Measurements from ENCODE around the gene ELAVL3. TPM values are rescaled to one million over a fixed set of nuclear protein-coding genes. Genes with fewer than 3 reads are reported as not detected.
"Not testable (repeated sequence)": the region's sequence is repeated elsewhere in the genome, so short reads cannot be mapped to it uniquely, and the experiment has no call there.

The ELAVL3 gene
- polyA plus RNA-seq, 2 of the 4 experiments (the other 2 are of a cell fraction), result 0.01 TPM; not detected in 1

DNA sequence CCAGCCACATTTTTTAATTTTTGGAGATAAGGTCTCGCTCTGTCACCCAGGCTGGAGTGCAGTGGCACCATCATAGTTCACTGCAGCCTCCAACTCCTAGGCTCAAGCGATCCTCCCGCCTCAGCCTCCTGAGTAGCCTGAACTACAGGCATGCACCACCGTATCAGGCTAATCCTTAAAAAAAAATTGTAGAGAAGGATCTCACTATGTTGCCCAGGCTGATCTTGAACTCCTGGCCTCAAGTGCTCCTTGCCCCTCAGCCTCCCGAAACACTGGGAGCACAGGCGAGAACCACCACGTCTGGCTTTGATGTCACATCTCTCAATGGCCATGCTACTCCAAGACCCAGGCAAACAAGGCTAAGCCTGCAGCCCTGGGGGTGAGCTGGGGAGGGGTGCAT is 24.2 kb downstream of the ELAVL3 start:
- Histone ChIP-seq H3K9me3 (no peaks in the 10 kb centered on the region), H3K4me3 (no peak overlapping the region), H3K4me2 (no peak overlapping the region), H3K4me1 (no peaks in the 10 kb centered on the region), H3K27ac (no peak overlapping the region)
- FAIRE-seq (no peak), DNase-seq (ENCODE audit: low read depth in 1 of 2, low spot score in 1 of 2) (no peak), ATAC-seq (no peak)
- TF ChIP-seq KDM5A (IDR thresholded peaks at IDR 0.05), result no peak
- TF ChIP-seq PHF8 (IDR thresholded peaks at IDR 0.05; ENCODE audit: borderline replicate concordance, low read depth), result no peak
- TF ChIP-seq HOXA7 (CRISPR knock-in tag; IDR thresholded peaks at IDR 0.05), result no peak
- no peak for TF ChIP-seq KDM1A (IDR thresholded peaks at IDR 0.05; ENCODE audit: low read depth)
- no peak for TF ChIP-seq RNF2 (IDR thresholded peaks at IDR 0.05; ENCODE audit: borderline replicate concordance, low read depth)
- TF ChIP-seq, protein P1, sequence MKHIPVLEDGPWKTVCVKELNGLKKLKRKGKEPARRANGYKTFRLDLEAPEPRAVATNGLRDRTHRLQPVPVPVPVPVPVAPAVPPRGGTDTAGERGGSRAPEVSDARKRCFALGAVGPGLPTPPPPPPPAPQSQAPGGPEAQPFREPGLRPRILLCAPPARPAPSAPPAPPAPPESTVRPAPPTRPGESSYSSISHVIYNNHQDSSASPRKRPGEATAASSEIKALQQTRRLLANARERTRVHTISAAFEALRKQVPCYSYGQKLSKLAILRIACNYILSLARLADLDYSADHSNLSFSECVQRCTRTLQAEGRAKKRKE (CRISPR knock-in tag; IDR thresholded peaks at IDR 0.05; ENCODE audit: low read depth), result no peak
- 87% methylated on average over 7 of the region's 7 CpGs for WGBS (ENCODE audit: missing lambda C conversion rate)
- POLR2A ChIA-PET, result no interaction called here
- CTCF ChIA-PET, result no interaction called here

DNA sequence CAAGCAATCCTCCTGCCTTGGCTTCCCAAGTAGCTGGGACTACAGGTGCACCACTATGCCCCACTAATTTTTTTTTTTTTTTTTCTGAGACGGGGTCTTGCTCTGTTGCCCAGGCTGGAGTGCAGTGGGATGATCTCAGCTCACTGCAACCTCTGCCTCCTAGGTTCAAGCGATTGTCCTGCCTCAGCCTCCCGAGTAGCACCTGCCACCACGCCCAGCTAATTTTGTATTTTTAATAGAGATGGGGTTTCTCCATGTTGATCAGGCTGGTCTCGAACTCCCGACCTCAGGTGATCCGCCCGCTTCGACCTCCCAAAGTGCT is 25.7 kb downstream of the ELAVL3 start:
- 63% methylated on average over 8 of the region's 9 CpGs for WGBS (ENCODE audit: missing lambda C conversion rate)
- POLR2A ChIA-PET; DNase-seq (ENCODE audit: low read depth in 1 of 2, low spot score in 1 of 2); H3K4me1 ChIP-seq; H3K27ac ChIP-seq; H3K4me3 ChIP-seq; ATAC-seq; H3K4me2 ChIP-seq; H3K9me3 ChIP-seq; CTCF ChIA-PET; FAIRE-seq: not testable (repeated sequence)

DNA sequence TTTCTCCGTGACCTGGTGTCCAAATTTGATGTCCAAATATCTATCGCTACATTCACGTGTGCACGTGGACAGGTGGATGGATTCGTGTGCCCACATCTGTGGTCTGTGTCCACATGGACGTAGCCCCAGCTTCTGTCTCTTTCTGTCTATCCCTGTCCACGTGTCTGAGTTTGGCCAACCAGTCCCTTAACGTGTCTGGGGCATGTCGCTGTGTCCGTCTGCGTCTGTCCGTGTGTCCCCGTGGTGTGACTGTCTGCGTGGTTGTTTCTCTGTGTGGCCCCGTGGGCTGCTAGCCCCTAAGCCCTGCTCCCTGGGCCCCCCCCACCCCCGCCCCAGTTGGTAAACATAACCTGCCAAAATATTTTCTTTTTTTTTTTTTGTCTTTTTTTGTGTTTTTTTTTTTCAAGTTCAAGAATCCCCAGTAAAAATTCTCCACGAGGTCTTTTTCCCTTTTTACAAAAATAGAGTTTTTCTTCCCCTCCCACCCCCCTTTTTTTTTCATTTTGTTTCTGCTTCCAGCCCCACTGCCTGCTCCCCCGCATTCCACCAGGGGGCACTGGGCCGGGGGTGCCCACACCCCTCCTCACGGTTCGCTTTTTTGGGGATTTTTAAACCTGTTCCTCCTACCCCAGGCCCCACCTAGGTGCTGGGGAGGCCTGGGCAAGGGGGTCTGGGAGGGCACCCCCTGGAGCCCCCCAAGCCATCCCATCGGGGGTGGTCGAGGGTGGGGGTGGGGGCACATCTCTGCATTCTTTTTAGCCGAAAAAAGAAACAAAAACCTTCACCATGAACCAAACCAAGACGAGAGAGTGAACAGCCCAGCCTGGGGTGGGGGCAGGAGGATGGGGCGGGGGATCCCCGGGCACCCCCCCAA is 27.1 kb downstream of the ELAVL3 start:
- ATAC-seq (0 out of 6 replicates have a peak, but pooled peaks of 1 of the 2 experiments have one; percentile 38), FAIRE-seq (no peak), DNase-seq (ENCODE audit: low read depth in 1 of 2, low spot score in 1 of 2) (no peak)
- TF ChIP-seq, protein P2, sequence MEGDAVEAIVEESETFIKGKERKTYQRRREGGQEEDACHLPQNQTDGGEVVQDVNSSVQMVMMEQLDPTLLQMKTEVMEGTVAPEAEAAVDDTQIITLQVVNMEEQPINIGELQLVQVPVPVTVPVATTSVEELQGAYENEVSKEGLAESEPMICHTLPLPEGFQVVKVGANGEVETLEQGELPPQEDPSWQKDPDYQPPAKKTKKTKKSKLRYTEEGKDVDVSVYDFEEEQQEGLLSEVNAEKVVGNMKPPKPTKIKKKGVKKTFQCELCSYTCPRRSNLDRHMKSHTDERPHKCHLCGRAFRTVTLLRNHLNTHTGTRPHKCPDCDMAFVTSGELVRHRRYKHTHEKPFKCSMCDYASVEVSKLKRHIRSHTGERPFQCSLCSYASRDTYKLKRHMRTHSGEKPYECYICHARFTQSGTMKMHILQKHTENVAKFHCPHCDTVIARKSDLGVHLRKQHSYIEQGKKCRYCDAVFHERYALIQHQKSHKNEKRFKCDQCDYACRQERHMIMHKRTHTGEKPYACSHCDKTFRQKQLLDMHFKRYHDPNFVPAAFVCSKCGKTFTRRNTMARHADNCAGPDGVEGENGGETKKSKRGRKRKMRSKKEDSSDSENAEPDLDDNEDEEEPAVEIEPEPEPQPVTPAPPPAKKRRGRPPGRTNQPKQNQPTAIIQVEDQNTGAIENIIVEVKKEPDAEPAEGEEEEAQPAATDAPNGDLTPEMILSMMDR (IDR thresholded peaks at IDR 0.05), result 0 out of 3 replicates have a peak, but pooled peaks have one; percentile 11
- TF ChIP-seq, protein P3, sequence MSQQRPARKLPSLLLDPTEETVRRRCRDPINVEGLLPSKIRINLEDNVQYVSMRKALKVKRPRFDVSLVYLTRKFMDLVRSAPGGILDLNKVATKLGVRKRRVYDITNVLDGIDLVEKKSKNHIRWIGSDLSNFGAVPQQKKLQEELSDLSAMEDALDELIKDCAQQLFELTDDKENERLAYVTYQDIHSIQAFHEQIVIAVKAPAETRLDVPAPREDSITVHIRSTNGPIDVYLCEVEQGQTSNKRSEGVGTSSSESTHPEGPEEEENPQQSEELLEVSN (IDR thresholded peaks at IDR 0.05; ENCODE audit: borderline replicate concordance, low read depth), result no peak
- Histone ChIP-seq H3K27ac (no peak overlapping the region), H3K4me3 (no peak overlapping the region), H3K9me3 (no peaks in the 10 kb centered on the region), H3K4me2 (no peak overlapping the region), H3K4me1 (no peaks in the 10 kb centered on the region)
- POLR2A ChIA-PET, result no interaction called here
- WGBS (ENCODE audit: missing lambda C conversion rate), result 74% methylated on average over 18 of the region's 27 CpGs
- CTCF ChIA-PET, result interaction anchor here (1.0 kb wide), 1 partner anchor 28 kb away, joined by 3 read pairs; no protein-coding TSS in a partner anchor

DNA sequence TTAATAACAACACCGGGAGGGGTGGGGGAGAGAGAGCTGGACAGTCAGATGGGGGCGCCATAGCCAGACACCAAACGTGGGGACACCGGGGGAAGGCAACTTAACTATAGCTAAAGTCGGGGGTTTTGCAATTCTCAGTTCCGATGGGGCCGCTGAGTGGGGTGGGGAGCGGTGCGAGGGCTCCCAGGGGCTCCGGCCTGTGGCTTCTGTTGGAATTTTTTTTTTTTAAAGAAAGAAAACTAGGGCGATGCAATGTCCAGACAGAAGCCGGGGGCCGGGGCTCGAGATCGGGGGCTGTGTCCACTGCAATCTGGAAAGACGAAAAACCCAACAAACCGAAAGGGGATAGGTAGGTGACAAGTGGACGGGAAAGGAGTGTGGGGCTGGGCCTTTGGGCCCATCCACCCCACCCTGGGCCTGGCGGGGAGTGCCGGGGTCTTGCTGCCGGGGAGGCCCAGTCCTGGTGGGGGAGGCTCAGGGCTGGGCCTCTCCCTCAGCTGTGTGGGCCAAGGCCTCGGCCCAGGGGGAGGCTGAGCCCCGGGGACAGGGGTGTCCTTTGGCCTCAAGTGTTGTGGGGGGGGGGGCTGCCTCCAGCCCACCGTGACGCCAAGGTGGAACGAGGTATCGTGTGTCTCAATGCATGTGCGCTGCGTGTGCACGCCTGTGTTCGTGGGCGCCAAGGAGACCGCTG is 28.1 kb downstream of the ELAVL3 start:
- no peaks in the 10 kb centered on the region for H3K4me1 ChIP-seq
- ChIA-PET POLR2A (interaction anchor here (0.7 kb wide), 1 partner anchor 210 kb away, joined by 8 read pairs; no protein-coding TSS in a partner anchor), CTCF (interaction anchor here (0.9 to 1.2 kb wide), 2 partner anchors 28 to 72 kb away, joined by 4 read pairs; partner anchors contain the start of gene ELAVL3)
- H3K27ac ChIP-seq, result 0 out of 6 replicates have a peak overlapping the region, but pooled peaks of 1 of the 2 experiments have one; percentile 16
- TF ChIP-seq JUN (IDR thresholded peaks at IDR 0.05) (no peak), CEBPB (IDR thresholded peaks at IDR 0.05) (no peak)
- no peak for FAIRE-seq
- no peak for ATAC-seq
- H3K4me3 ChIP-seq, result no peak overlapping the region
- no peaks in the 10 kb centered on the region for H3K9me3 ChIP-seq
- DNase-seq (ENCODE audit: low read depth in 1 of 2, low spot score in 1 of 2), result no peak
- 78% methylated on average over 20 of the region's 33 CpGs for WGBS (ENCODE audit: missing lambda C conversion rate)
- H3K4me2 ChIP-seq, result no peak overlapping the region
